Left kidney (tissue), 2 donors: ENCODE data around the gene TTC5. TPM values are rescaled to one million over a fixed set of nuclear protein-coding genes. Genes with fewer than 3 reads are reported as not detected.
"Not testable (repeated sequence)": the region's sequence is repeated elsewhere in the genome, so short reads cannot be mapped to it uniquely, and the experiment has no call there.

Experiments used
- DNase-seq: peaks from one replicate; pipeline ENCODE4 v3.0.0-alpha.2; 2013
- polyA plus RNA-seq: library from polyadenylated mRNA; unstranded; fragments of 120-200 nt; gene quantifications from one replicate; pipeline ENCODE4 v1.2.1, GENCODE V29; 2013; ENCODE audit not compliant: insufficient read length

The TTC5 gene
- polyA plus RNA-seq, 1 donor, result 28.9 TPM

GRCh38 chr14:20317720-20318119 lies 12.0 kb upstream of the TTC5 start:
- no peak for DNase-seq

- DNase-seq, result no peak
These were observed 8.3 kb upstream of the TTC5 start for GRCh38 chr14:20314026-20314425.

- no peak for DNase-seq
These were observed 300 bp upstream of the TTC5 start for GRCh38 chr14:20306079-20306423.

- DNase-seq, result no peak
These were observed 3.6 kb downstream of the TTC5 start for GRCh38 chr14:20302042-20302755.

- DNase-seq, result no peak
These were observed 10.7 kb downstream of the TTC5 start for GRCh38 chr14:20295067-20295466.

- no peak for DNase-seq
These were observed 11.1 kb downstream of the TTC5 start for GRCh38 chr14:20294636-20295035.

- not testable (repeated sequence) for DNase-seq
These were observed 23.8 kb downstream of the TTC5 start for GRCh38 chr14:20281998-20282397.

GRCh38 chr14:20280265-20280664 lies 25.5 kb downstream of the TTC5 start:
- DNase-seq, result not testable (repeated sequence)

GRCh38 chr14:20278414-20278813 lies 27.3 kb downstream of the TTC5 start:
- DNase-seq, result no peak

- no peak for DNase-seq
These were observed 28.3 kb downstream of the TTC5 start for GRCh38 chr14:20277409-20277808.

- DNase-seq, result no peak
These were observed 31.7 kb downstream of the TTC5 start for GRCh38 chr14:20274062-20274461.

- DNase-seq, result not testable (repeated sequence)
These were observed 41.4 kb downstream of the TTC5 start for GRCh38 chr14:20264361-20264760.

GRCh38 chr14:20262642-20263128 lies 43.1 kb downstream of the TTC5 start:
- no peak for DNase-seq

GRCh38 chr14:20247646-20248246 lies 58.0 kb downstream of the TTC5 start:
- DNase-seq, result no peak

Other genes starting within 250 kb of the TTC5 start
- gene OR4L1, start 245.9 kb downstream of the TTC5 start, polyA plus RNA-seq, result not detected
- gene OR4K17, start 195.2 kb downstream of the TTC5 start, polyA plus RNA-seq, result 0.10 TPM
- not detected for gene OR4N5, start 167.1 kb downstream of the TTC5 start, polyA plus RNA-seq
- not detected for gene OR11G2, start 115.1 kb downstream of the TTC5 start, polyA plus RNA-seq
- not detected for gene OR11H6, start 82.2 kb downstream of the TTC5 start, polyA plus RNA-seq
- gene OR11H7, start 77.0 kb downstream of the TTC5 start, polyA plus RNA-seq, result 0.98 TPM
- 0.13 TPM for gene OR11H4, start 66.7 kb downstream of the TTC5 start, polyA plus RNA-seq
- gene CCNB1IP1, start 27.3 kb upstream of the TTC5 start, polyA plus RNA-seq, result 127 TPM
- gene PARP2, start 37.7 kb upstream of the TTC5 start, polyA plus RNA-seq, result 72.2 TPM
- gene TEP1, start 107.5 kb upstream of the TTC5 start, polyA plus RNA-seq, result 21.5 TPM
- 0.60 TPM for gene KLHL33, start 130.2 kb upstream of the TTC5 start, polyA plus RNA-seq
- gene OSGEP, start 148.9 kb upstream of the TTC5 start, polyA plus RNA-seq, result 85.7 TPM
- gene APEX1, start 149.3 kb upstream of the TTC5 start, polyA plus RNA-seq, result 289 TPM
- gene PIP4P1, start 155.5 kb upstream of the TTC5 start, polyA plus RNA-seq, result 37.0 TPM
- gene PNP, start 163.5 kb upstream of the TTC5 start, polyA plus RNA-seq, result 74.1 TPM
- 0.13 TPM for gene RNASE10, start 199.6 kb upstream of the TTC5 start, polyA plus RNA-seq